ENCODE data around the gene PSMG3.

GRCh38 chr7:1597066-1597760, 27.4 kb upstream of the PSMG3 start:
- TF ChIP-seq GATA3 (IDR thresholded peaks at IDR 0.05; ENCODE audit: low read depth, low read length), result no peak
- no peak for TF ChIP-seq GATA2 (IDR thresholded peaks at IDR 0.05; ENCODE audit: low read depth, low read length)

Measured in SH-SY5Y (cell line).